ENCODE measurements around the gene ARPC4. TPM values are rescaled to one million over a fixed set of nuclear protein-coding genes. Genes with fewer than 3 reads are reported as not detected.

Gene ARPC4
- total RNA-seq, 2 donors from 2014 or later = 150 to 153 TPM

GRCh38 chr3:9779075-9779593 is 13.7 kb upstream of the ARPC4 start:
- Mint-ChIP-seq H3K27me3 (ENCODE audit: insufficient read depth) (no peaks in the 10 kb centered on the region), H3K36me3 (ENCODE audit: low read depth) (peaks cover 37% of the 10 kb centered on the region), H3K9me3 (no peaks in the 10 kb centered on the region), H3K4me3 (no peak overlapping the region), H3K27ac (no peak overlapping the region), H3K4me1 (peaks cover 4% of the 10 kb centered on the region)
- Histone ChIP-seq H3K9ac (ENCODE audit: extremely low read depth, low read length, poor library complexity, severe bottlenecking) (no peak overlapping the region), H3K4me3 (ENCODE audit: low read length) (no peak overlapping the region), H3K9me3 (ENCODE audit: control insufficient read depth, low read length) (no peaks in the 10 kb centered on the region), H3K36me3 (ENCODE audit: control insufficient read depth, insufficient read depth, low read length) (peaks cover 22% of the 10 kb centered on the region), H3K4me1 (ENCODE audit: control insufficient read depth, insufficient read depth, low read length) (no peaks in the 10 kb centered on the region), H3K27me3 (ENCODE audit: control insufficient read depth, insufficient read depth, low read length, poor library complexity, severe bottlenecking) (no peaks in the 10 kb centered on the region), H3K27ac (ENCODE audit: low read depth, low read length) (no peak overlapping the region)
- 94% methylated on average over 4 to 5 of the region's 6 CpGs for WGBS, 2 experiments (ENCODE audit: insufficient coverage in 1 of 2, insufficient read length in 1 of 2)
- no peak for TF ChIP-seq CTCF (conservative IDR thresholded peaks at IDR 0.05)
- DNase-seq = no peak

- H3K4me3 Mint-ChIP-seq = no peak overlapping the region
- Histone ChIP-seq H3K9me3 (ENCODE audit: control insufficient read depth, low read length) (no peaks in the 10 kb centered on the region), H3K27me3 (ENCODE audit: control insufficient read depth, insufficient read depth, low read length, poor library complexity, severe bottlenecking) (no peaks in the 10 kb centered on the region), H3K4me3 (ENCODE audit: low read length) (no peak overlapping the region), H3K36me3 (ENCODE audit: control insufficient read depth, insufficient read depth, low read length) (peaks cover 25% of the 10 kb centered on the region), H3K4me1 (ENCODE audit: control insufficient read depth, insufficient read depth, low read length) (no peaks in the 10 kb centered on the region), H3K27ac (ENCODE audit: low read depth, low read length) (no peak overlapping the region), H3K9ac (ENCODE audit: extremely low read depth, low read length, poor library complexity, severe bottlenecking) (no peak overlapping the region)
- H3K4me1 Mint-ChIP-seq = peaks cover 4% of the 10 kb centered on the region
- H3K36me3 Mint-ChIP-seq (ENCODE audit: low read depth) = peaks cover 40% of the 10 kb centered on the region
- H3K27me3 Mint-ChIP-seq (ENCODE audit: insufficient read depth) = no peaks in the 10 kb centered on the region
- no peak for TF ChIP-seq CTCF (conservative IDR thresholded peaks at IDR 0.05)
- 85 to 95% methylated on average over 2 to 8 of the region's 8 CpGs for WGBS, 2 experiments (ENCODE audit: insufficient coverage in 1 of 2, insufficient read length in 1 of 2)
- H3K9me3 Mint-ChIP-seq = no peaks in the 10 kb centered on the region
- H3K27ac Mint-ChIP-seq = no peak overlapping the region
- no peak for DNase-seq
Observed at GRCh38 chr3:9779721-9780457, 13.0 kb upstream of the ARPC4 start.

- no peak overlapping the region for H3K4me3 Mint-ChIP-seq
- peaks cover 30% of the 10 kb centered on the region for H3K36me3 ChIP-seq (ENCODE audit: control insufficient read depth, insufficient read depth, low read length)
- DNase-seq = no peak
- peaks cover 45% of the 10 kb centered on the region for H3K36me3 Mint-ChIP-seq (ENCODE audit: low read depth)
- TF ChIP-seq CTCF (conservative IDR thresholded peaks at IDR 0.05) = no peak
- no peaks in the 10 kb centered on the region for H3K27me3 Mint-ChIP-seq (ENCODE audit: insufficient read depth)
- 94 to 95% methylated on average over 5 to 10 of the region's 10 CpGs for WGBS, 2 experiments (ENCODE audit: insufficient coverage in 1 of 2, insufficient read length in 1 of 2)
- H3K27ac Mint-ChIP-seq = no peak overlapping the region
- H3K4me1 Mint-ChIP-seq = peaks cover 4% of the 10 kb centered on the region
- no peaks in the 10 kb centered on the region for H3K4me1 ChIP-seq (ENCODE audit: control insufficient read depth, insufficient read depth, low read length)
- H3K9me3 Mint-ChIP-seq = no peaks in the 10 kb centered on the region
- no peak overlapping the region for H3K27ac ChIP-seq (ENCODE audit: low read depth, low read length)
- no peak overlapping the region for H3K4me3 ChIP-seq (ENCODE audit: low read length)
- no peaks in the 10 kb centered on the region for H3K27me3 ChIP-seq (ENCODE audit: control insufficient read depth, insufficient read depth, low read length, poor library complexity, severe bottlenecking)
- no peaks in the 10 kb centered on the region for H3K9me3 ChIP-seq (ENCODE audit: control insufficient read depth, low read length)
- no peak overlapping the region for H3K9ac ChIP-seq (ENCODE audit: extremely low read depth, low read length, poor library complexity, severe bottlenecking)
Observed at GRCh38 chr3:9780458-9780812, 12.4 kb upstream of the ARPC4 start.
